Tibial artery (tissue), 4 donors: ENCODE results near the gene KRT74.

Experiments
- DNase-seq, 2 donors: peaks; one replicate each; pipeline ENCODE4 v3.0.0-alpha.2; 2019
- H3K27ac ChIP-seq, 2 donors: fragments of 200-600 bp; sonication (generic) in 1 of 2; 1 replicate in 1 of 2; 2 replicates in 1 of 2; pipeline ENCODE4 v1.5.1; 2018 to 2019; ENCODE audit warnings: mild to moderate bottlenecking in 1 of 2
- H3K27me3 ChIP-seq, 2 donors: fragments of 200-600 bp; sonication (generic) in 1 of 2; one replicate each; pipeline versions ENCODE4 v1.5.1 to v1.6.0; 2016 to 2019
- H3K36me3 ChIP-seq, 3 donors: fragments of 200-600 bp; sonication (generic) in 2 of 3; one replicate each; pipeline ENCODE4 v1.5.1; 2016 to 2019; ENCODE audit warnings: mild to moderate bottlenecking in 2 of 3
- H3K4me1 ChIP-seq, 4 donors: fragments of 200-600 bp; sonication (generic) in 2 of 4; 1 replicate in 3 of 4; 2 replicates in 1 of 4; pipeline ENCODE4 v1.5.1; 2016 to 2019
- H3K4me3 ChIP-seq, 2 donors: fragments of 200-600 bp; sonication (generic) in 1 of 2; 1 replicate in 1 of 2; 2 replicates in 1 of 2; pipeline ENCODE4 v1.5.1; 2018 to 2019; ENCODE audit warnings: mild to moderate bottlenecking in 2 of 2
- H3K9me3 ChIP-seq, 3 donors: fragments of 200-600 bp; sonication (generic) in 1 of 3; one replicate each; pipeline ENCODE4 v1.5.1; 2016 to 2019
- intact Hi-C: fragments of 100-400 bp; cut with DNase I; formaldehyde crosslinking; loops from one replicate; pipeline ENCODE4 v1.15.0; 2023; ENCODE audit warnings: low total_unique reads
- TF ChIP-seq, protein P1 (sequence below), 2 experiments: fragments of 200-600 bp in 1 of 2; fragments of 450-650 bp in 1 of 2; IDR thresholded peaks; one replicate each; pipeline ENCODE4 v1.5.1; 2017 to 2019; ENCODE audit warnings: antibody characterized with exemption in 2 of 2, mild to moderate bottlenecking in 1 of 2, moderate library complexity in 1 of 2

The KRT74 gene

DNA sequence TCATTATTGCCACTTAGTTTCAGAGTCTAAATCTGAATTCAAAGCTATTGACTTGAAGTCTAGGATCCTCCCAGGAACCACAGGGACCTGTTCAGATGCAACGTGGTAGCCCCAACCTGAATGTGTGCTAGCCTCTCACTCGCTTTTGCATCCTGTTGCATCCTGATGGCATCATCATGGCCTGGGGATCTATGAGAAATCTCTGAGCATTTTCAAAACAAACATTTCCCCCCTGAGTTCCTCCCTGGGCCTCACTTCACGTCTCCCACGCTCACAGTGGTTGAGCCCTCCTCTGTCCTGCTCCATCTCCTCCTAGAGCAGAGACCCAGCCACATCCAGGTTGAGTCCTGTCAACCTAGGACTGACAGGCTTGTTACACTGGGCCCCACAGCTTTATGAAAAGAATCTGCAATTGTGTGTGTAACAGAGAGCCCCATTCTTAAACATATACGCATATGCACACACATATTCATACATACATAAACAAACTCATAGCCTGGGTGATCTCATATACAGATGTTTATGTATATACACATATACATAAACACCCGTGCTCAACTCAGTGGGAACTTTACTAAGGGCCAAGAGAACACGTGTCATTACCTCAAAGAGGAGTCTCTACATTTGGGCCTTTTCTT lies 33.1 kb upstream of the KRT74 start:
- no peak overlapping the region for H3K4me3 ChIP-seq
- peaks cover 0 to 39% of the 10 kb centered on the region in 2 donors for H3K27me3 ChIP-seq
- intact Hi-C loops = no loop called here
- no peaks in the 10 kb centered on the region for H3K4me1 ChIP-seq
- DNase-seq = no peak
- H3K9me3 ChIP-seq = no peaks in the 10 kb centered on the region
- H3K27ac ChIP-seq = no peak overlapping the region
- TF ChIP-seq, protein P1, sequence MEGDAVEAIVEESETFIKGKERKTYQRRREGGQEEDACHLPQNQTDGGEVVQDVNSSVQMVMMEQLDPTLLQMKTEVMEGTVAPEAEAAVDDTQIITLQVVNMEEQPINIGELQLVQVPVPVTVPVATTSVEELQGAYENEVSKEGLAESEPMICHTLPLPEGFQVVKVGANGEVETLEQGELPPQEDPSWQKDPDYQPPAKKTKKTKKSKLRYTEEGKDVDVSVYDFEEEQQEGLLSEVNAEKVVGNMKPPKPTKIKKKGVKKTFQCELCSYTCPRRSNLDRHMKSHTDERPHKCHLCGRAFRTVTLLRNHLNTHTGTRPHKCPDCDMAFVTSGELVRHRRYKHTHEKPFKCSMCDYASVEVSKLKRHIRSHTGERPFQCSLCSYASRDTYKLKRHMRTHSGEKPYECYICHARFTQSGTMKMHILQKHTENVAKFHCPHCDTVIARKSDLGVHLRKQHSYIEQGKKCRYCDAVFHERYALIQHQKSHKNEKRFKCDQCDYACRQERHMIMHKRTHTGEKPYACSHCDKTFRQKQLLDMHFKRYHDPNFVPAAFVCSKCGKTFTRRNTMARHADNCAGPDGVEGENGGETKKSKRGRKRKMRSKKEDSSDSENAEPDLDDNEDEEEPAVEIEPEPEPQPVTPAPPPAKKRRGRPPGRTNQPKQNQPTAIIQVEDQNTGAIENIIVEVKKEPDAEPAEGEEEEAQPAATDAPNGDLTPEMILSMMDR (IDR thresholded peaks at IDR 0.05) = no peak
- H3K36me3 ChIP-seq = no peaks in the 10 kb centered on the region

GRCh38 chr12:52606096-52606495 lies 32.5 kb upstream of the KRT74 start:
- H3K4me1 ChIP-seq = no peaks in the 10 kb centered on the region
- no peaks in the 10 kb centered on the region for H3K9me3 ChIP-seq
- DNase-seq = no peak
- intact Hi-C loops = no loop called here
- no peak overlapping the region for H3K27ac ChIP-seq
- TF ChIP-seq, protein P1 (IDR thresholded peaks at IDR 0.05) = no peak
- H3K36me3 ChIP-seq = no peaks in the 10 kb centered on the region
- H3K4me3 ChIP-seq = no peak overlapping the region
- peaks cover 0 to 40% of the 10 kb centered on the region in 2 donors for H3K27me3 ChIP-seq

GRCh38 chr12:52605542-52605941 lies 31.9 kb upstream of the KRT74 start:
- no peak for DNase-seq
- H3K36me3 ChIP-seq = no peaks in the 10 kb centered on the region
- TF ChIP-seq, protein P1 (IDR thresholded peaks at IDR 0.05) = no peak
- H3K27ac ChIP-seq = no peak overlapping the region
- H3K27me3 ChIP-seq = peaks cover 0 to 41% of the 10 kb centered on the region in 2 donors
- H3K4me3 ChIP-seq = no peak overlapping the region
- H3K4me1 ChIP-seq = no peaks in the 10 kb centered on the region
- H3K9me3 ChIP-seq = no peaks in the 10 kb centered on the region
- intact Hi-C loops = no loop called here

DNA sequence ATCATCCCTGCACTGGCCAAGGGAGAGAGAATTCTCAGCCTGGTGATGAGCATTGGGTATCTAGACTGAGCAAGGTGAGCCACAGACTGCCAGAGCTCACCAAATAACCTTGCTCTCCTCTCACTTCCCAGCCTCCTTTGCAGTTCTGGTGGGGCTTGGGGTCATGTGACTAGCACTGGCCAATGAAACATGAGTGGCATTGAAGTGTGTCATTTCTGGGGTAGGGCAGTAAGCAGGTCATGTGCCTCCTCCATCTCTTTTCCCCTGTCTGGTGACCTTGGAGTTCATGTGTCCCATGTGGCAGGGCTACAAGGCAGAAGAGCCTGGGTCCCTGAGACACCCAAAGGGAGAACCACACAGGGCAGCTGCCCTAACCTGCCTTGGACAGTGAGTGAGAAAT lies 31.2 kb upstream of the KRT74 start:
- H3K27ac ChIP-seq = no peak overlapping the region
- TF ChIP-seq, protein P1 (IDR thresholded peaks at IDR 0.05) = no peak
- no peaks in the 10 kb centered on the region for H3K36me3 ChIP-seq
- H3K4me1 ChIP-seq = no peaks in the 10 kb centered on the region
- no peak overlapping the region for H3K4me3 ChIP-seq
- intact Hi-C loops = no loop called here
- H3K9me3 ChIP-seq = no peaks in the 10 kb centered on the region
- H3K27me3 ChIP-seq = peaks cover 0 to 42% of the 10 kb centered on the region in 2 donors
- DNase-seq = no peak

GRCh38 chr12:52603314-52603713 lies 29.7 kb upstream of the KRT74 start:
- no peak overlapping the region for H3K4me3 ChIP-seq
- TF ChIP-seq, protein P1 (IDR thresholded peaks at IDR 0.05) = no peak
- H3K4me1 ChIP-seq = no peaks in the 10 kb centered on the region
- H3K27ac ChIP-seq = no peak overlapping the region
- no peaks in the 10 kb centered on the region for H3K9me3 ChIP-seq
- no peaks in the 10 kb centered on the region for H3K36me3 ChIP-seq
- intact Hi-C loops = no loop called here
- H3K27me3 ChIP-seq = peaks cover 0 to 40% of the 10 kb centered on the region in 2 donors
- no peak for DNase-seq

DNA sequence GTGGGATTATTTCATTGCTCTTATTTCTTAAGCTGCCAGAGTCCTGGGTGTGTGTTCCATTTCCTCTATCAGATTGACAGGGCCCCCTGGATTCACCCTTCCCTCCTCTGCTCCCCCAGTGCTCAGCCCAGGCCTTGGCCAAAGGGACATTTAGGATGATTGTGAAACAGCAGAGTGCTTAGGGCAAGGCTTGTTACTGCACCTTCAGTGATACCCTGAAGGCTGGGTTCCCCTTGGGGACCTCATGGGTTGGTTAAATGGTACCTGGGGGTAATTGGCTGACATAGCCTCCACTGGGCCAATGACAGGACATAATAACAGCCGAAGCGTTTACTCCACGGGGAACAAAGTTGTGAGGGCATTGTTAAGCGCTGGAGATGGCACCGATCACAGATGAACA lies 28.9 kb upstream of the KRT74 start:
- TF ChIP-seq, protein P1 (IDR thresholded peaks at IDR 0.05) = no peak
- no peak for DNase-seq
- peaks cover 0 to 37% of the 10 kb centered on the region in 2 donors for H3K27me3 ChIP-seq
- intact Hi-C loops = no loop called here
- no peak overlapping the region for H3K27ac ChIP-seq
- no peaks in the 10 kb centered on the region for H3K9me3 ChIP-seq
- no peak overlapping the region for H3K4me3 ChIP-seq
- no peaks in the 10 kb centered on the region for H3K4me1 ChIP-seq
- no peaks in the 10 kb centered on the region for H3K36me3 ChIP-seq
